Transverse colon (tissue), 4 donors: ENCODE data around the gene GEMIN5. TPM values are rescaled to one million over a fixed set of nuclear protein-coding genes. Genes with fewer than 3 reads are reported as not detected.

Source experiments
- DNase-seq: peaks from one replicate; pipeline ENCODE4 v3.0.0-alpha.2; 2019
- H3K27ac ChIP-seq, 4 donors: fragments of 200-600 bp; sonication (generic); 2 replicates each; pipeline ENCODE4 v1.5.1; 2016 to 2018; ENCODE audit warnings: inconsistent platforms in 4 of 4
- H3K27me3 ChIP-seq: fragments of 200-600 bp; sonication (generic); 2 replicates; pipeline ENCODE4 v1.5.1; 2017; ENCODE audit warnings: inconsistent platforms
- H3K36me3 ChIP-seq, 4 donors: fragments of 200-600 bp; sonication (generic); 2 replicates each; pipeline ENCODE4 v1.5.1; 2017 to 2019; ENCODE audit warnings: inconsistent platforms in 4 of 4
- H3K4me1 ChIP-seq, 4 donors: fragments of 200-600 bp; sonication (generic); 2 replicates each; pipeline ENCODE4 v1.5.1; 2017 to 2020; ENCODE audit warnings: inconsistent platforms in 4 of 4
- H3K4me3 ChIP-seq, 4 donors: fragments of 200-600 bp; sonication (generic); 1 replicate in 1 of 4; 2 replicates in 3 of 4; pipeline versions ENCODE4 v1.5.1 to v1.6.1; 2017 to 2019; ENCODE audit warnings: inconsistent platforms in 4 of 4
- H3K9me3 ChIP-seq, 2 donors: fragments of 200-600 bp; sonication (generic); 2 replicates each; pipeline ENCODE4 v1.5.1; 2017 to 2019; ENCODE audit warnings: inconsistent platforms in 2 of 2
- CTCF ChIP-seq, 5 experiments: fragments of 200-600 bp in 3 of 5; fragments of 450-650 bp in 2 of 5; sonication (generic) in 3 of 5; IDR thresholded peaks; 1 replicate in 2 of 5; 2 replicates in 3 of 5; pipeline ENCODE4 v1.5.1; 2016 to 2017; ENCODE audit warnings: antibody characterized with exemption in 5 of 5, inconsistent platforms in 3 of 5, mild to moderate bottlenecking in 2 of 5, moderate library complexity in 1 of 5
- EP300 ChIP-seq: sonication (generic); formaldehyde crosslinking; IDR thresholded peaks from one replicate; pipeline ENCODE4 v1.6.1; 2017; ENCODE audit warnings: antibody characterized with exemption, low read depth
- POLR2A ChIP-seq: fragments of 450-650 bp; IDR thresholded peaks from one replicate; pipeline ENCODE4 v1.6.1; 2016; ENCODE audit warnings: antibody characterized with exemption, mild to moderate bottlenecking, moderate library complexity
- POLR2AphosphoS5 ChIP-seq, 3 donors: sonication (generic); formaldehyde crosslinking; IDR thresholded peaks; one replicate each; pipeline ENCODE4 v1.6.1; 2016; ENCODE audit warnings: antibody characterized with exemption in 3 of 3
- WGBS, 2 donors: methylation state at CpG; one replicate each; pipeline ENCODE4 v1.1.5; 2018; ENCODE audit warnings: low coverage in 1 of 2; 5-methylcytosine and 5-hydroxymethylcytosine counted together
- in situ Hi-C, 4 donors: fragments of 200-750 bp; cut with MboI; loops; one replicate each; pipeline versions ENCODE4 v1.15.0 to v1.15.1; 2017; ENCODE audit warnings: low sequenced_read_pairs in 3 of 4, low pct_ligation_motif_present in 1 of 4, low pct_unique_long_range_greater_than_20kb in 1 of 4
- intact Hi-C: fragments of 100-400 bp; cut with DNase I; formaldehyde crosslinking; loops from one replicate; pipeline ENCODE4 v1.15.1; 2023; ENCODE audit warnings: low total_unique reads
- total RNA-seq, 4 donors: library from RNA; depleted of rRNA; stranded (reverse); fragments of >200 nt; gene quantifications; one replicate each; pipeline ENCODE4 v1.1.0, GENCODE V29; 2016

GEMIN5 gene
- total RNA-seq, 4 donors from 2014 or later = 3.4 to 39.4 (median 7.3) TPM

DNA sequence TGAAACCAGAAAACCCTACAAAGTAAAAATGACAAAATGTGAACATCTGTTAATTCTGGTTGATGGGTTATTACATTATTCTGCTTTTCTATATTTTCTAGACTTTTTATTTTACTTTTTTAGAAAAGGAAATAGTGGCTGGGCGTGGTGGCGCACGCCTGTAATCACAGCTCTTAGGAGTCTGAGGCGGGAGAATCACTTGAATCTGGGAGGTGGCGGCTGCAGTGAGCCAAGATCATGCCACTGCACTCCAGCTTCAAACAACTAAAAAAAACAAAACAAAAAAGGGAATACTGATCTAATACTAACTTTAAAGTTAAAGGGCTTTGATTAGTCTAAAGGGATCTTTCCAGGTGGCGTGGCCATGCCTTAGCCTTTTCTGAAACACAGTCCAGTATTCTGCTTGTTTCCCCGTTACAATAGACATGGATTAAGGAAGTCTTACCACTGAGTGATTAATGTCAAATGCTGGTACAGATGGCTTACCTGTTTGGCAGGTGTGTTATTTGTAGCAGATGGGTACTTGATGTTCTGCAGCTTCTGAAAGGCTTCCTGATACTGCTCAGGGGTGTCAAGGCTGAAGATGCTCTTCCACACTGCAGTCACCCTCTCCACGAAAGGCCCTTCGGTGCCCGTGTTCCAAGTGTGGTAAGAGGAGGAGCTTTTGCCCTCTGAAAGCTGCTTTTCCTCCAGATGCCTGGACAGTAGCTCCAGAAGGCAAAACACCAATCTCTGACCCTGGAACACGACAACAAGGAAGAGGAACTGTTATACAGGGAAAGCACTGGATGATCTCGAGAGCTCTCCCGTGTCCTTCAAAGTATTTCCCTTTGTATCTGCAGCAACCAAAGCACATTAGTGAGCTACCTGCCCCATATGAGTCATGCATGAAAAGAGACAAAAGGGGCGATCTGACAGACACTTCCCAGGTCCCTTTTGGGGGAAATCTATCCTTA, 42.1 kb downstream of the GEMIN5 start:
- H3K27ac ChIP-seq = peak overlapping the region in 1 of 4 donors; percentile 36
- intact Hi-C loops = no loop called here
- no peak for TF ChIP-seq POLR2A
- TF ChIP-seq EP300 = no peak
- H3K4me3 ChIP-seq = no peak overlapping the region
- H3K36me3 ChIP-seq = peaks cover 0 to 54% (median 14%) of the 10 kb centered on the region in 4 donors
- in situ Hi-C loops = no loop called here
- no peak for DNase-seq
- 87 to 89% methylated on average over 7 to 13 of the region's 14 CpGs for WGBS, 2 donors
- no peaks in the 10 kb centered on the region for H3K27me3 ChIP-seq
- H3K9me3 ChIP-seq = no peaks in the 10 kb centered on the region
- H3K4me1 ChIP-seq = no peaks in the 10 kb centered on the region

DNA sequence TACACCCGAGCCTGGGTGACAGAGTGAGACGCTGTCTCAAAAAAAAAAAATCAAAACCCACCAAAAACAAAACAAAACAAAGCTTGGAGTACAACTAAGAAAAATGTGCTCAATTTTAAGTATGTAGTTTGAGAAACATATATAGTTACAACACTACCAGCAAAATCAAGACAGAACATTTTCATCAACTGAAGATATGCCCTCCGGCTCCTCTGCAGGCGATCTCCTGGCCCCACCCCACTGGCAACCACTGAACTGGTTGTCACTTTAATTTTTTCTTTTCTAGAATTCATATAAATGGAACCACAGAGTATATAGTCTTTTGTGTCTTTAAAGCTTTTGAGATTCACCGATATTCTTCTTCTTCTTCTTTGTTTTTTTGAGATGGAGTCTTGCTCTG, 44.6 kb downstream of the GEMIN5 start:
- H3K36me3 ChIP-seq = peaks cover 0 to 53% (median 13%) of the 10 kb centered on the region in 4 donors

GRCh38 chr5:154892369-154892771, 45.6 kb downstream of the GEMIN5 start:
- peaks cover 0 to 60% (median 16%) of the 10 kb centered on the region in 4 donors for H3K36me3 ChIP-seq
- H3K9me3 ChIP-seq = peaks cover 0 to 2% of the 10 kb centered on the region in 2 donors
- 86 to 87% methylated on average over 13 of the region's 13 CpGs for WGBS, 2 donors
- no peak overlapping the region for H3K27ac ChIP-seq
- intact Hi-C loops (no loop called here), in situ Hi-C loops (no loop called here)
- no peaks in the 10 kb centered on the region for H3K27me3 ChIP-seq
- no peaks in the 10 kb centered on the region for H3K4me1 ChIP-seq
- DNase-seq = no peak
- TF ChIP-seq CTCF (IDR thresholded peaks at IDR 0.05) (no peak), EP300 (no peak), POLR2A (no peak), POLR2AphosphoS5 (IDR thresholded peaks at IDR 0.05) (no peak)
- H3K4me3 ChIP-seq = no peak overlapping the region

More for the DNA sequence above, 44.6 kb downstream of the GEMIN5 start:
- TF ChIP-seq POLR2AphosphoS5 (IDR thresholded peaks at IDR 0.05) (no peak), EP300 (no peak), CTCF (IDR thresholded peaks at IDR 0.05) (no peak), POLR2A (no peak)
- Histone ChIP-seq H3K4me3 (no peak overlapping the region), H3K27me3 (no peaks in the 10 kb centered on the region), H3K27ac (no peak overlapping the region), H3K9me3 (no peaks in the 10 kb centered on the region), H3K4me1 (no peaks in the 10 kb centered on the region)
- in situ Hi-C loops (no loop called here), intact Hi-C loops (no loop called here)
- no peak for DNase-seq
- WGBS, 2 donors = 86 to 87% methylated on average over 5 of the region's 5 CpGs

DNA sequence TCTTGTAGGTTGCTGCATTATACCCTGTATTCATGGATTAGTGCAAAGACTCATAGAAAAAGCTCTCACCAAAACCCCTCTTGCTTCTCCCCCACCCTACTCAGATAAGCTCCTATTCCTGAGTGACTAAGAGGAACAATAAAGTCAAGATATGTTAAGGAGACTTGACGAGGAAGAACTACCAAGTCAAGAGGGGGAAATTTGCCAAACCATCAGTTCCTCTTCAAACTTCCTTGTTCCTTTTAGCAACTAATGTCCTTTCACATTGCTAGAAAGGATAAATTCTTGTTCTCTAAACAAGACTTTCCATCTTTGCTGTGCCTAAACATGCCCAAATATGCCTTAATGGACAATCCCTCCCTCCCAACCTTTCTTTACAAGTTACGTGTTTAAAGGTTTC, 52.6 kb downstream of the GEMIN5 start:
- Histone ChIP-seq H3K36me3 (peaks cover 0 to 53% (median 15%) of the 10 kb centered on the region in 4 donors), H3K27ac (no peak overlapping the region), H3K9me3 (peaks cover 19 to 21% of the 10 kb centered on the region in 2 donors), H3K27me3 (no peaks in the 10 kb centered on the region), H3K4me1 (no peaks in the 10 kb centered on the region), H3K4me3 (no peak overlapping the region)
- intact Hi-C loops (no loop called here), in situ Hi-C loops (no loop called here)
- DNase-seq = no peak
- TF ChIP-seq EP300 (no peak), POLR2AphosphoS5 (IDR thresholded peaks at IDR 0.05) (no peak), CTCF (IDR thresholded peaks at IDR 0.05) (no peak), POLR2A (no peak)
- WGBS, 2 donors = 83 to 86% methylated on average over 2 of the region's 2 CpGs
